NCI-H510A treated with DMSO at 0.1 percent for 48 hours (cell line): ENCODE data around the gene GTF2A2.
"Not testable (repeated sequence)": the region's sequence is repeated elsewhere in the genome, so short reads cannot be mapped to it uniquely, and the experiment has no call there.

Source experiments
- DNase-seq: peaks from one replicate; lab custom pipeline; 2025; lab: John Stamatoyannopoulos, UW

GTF2A2 gene

DNA sequence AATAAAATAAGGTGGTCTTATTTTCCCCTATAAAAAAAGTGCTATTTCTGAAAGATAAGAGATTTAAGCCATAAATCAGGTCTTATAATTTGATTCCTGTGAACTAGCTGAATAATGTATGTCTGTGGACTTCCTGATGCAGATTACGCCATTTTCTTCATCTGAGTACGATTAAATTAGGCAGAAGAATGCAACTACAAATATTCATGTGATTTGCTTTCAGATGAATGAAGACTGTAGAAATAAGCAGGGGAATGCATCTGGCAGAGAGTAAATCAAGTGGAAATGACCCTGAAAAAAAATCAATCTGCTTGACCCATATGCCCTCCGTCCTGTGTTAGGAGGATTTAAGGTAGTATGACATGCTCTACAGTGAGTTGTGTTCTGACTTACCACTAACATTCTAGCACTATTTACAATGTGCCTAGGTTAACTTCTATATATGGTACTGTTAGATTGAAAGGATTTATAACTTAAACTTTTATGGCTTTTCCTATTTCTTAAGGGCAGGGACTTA is 17.1 kb upstream of the GTF2A2 start:
- no peak for DNase-seq

DNA sequence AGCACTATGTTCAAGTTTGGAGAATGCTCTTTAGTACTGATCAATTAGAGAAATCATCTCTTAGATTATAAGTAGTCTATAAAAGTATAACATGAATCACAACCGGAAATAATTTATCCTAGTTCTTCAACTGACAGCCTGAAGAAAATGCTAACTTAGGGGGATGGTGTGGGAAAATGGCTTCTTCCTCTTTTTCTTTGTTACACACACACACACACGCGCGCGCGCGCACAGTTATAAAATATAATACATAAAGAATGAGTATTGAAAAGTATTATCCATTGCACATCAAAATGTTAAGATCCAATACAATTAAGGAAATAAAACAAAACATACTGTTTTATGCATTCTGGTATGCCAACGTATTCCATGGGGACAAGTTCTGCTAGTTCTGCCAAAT is 11.2 kb upstream of the GTF2A2 start:
- DNase-seq = no peak

GRCh38 chr15:59662260-59662659 is 4.9 kb upstream of the GTF2A2 start:
- DNase-seq = no peak

- no peak for DNase-seq
Observed at GRCh38 chr15:59659366-59659765, 2.1 kb upstream of the GTF2A2 start.

DNA sequence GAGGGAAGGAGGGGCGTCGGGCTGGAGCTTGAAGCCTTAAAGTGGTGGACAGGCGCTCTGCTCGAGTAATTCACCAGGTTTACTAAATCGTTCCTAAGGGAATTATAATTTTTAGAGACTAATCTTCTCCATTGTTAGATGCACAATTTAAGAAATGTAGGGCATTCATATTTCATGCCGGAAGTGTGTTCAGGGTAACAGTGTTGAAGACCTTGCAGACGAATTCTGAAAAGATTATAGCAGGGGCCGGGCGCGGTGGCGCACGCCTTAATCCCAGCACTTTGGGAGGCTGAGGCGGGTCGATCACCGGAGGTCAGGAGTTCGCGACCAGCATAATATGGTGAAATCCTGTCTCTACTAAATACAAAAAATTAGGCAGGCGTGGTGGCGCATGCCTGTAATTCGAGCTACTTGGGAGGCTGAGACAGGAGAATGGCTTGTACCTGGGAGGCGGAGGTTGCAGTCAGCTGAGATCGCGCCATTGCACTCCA is 365 bp upstream of the GTF2A2 start:
- no peak for DNase-seq

DNA sequence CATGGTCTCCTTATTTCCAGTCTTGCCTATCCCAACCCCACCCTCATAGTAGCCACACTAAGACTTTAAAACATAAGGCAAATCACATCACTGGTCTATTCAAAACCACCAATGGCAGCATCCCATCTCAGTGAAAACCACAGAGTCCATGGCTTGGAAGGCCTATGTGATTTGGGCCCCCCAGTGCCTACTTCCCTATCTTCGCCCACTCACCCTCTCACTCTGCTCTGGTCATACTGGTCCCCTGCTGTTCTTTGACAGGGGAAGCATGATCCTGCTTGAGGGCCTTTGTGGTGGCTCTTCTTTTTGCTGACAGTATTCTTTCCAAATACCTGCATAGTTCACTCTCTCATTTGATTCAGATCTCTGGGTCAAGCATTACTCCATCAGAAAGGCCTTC is 3.3 kb downstream of the GTF2A2 start:
- DNase-seq = no peak

- peak; percentile 8 for DNase-seq
Observed at GRCh38 chr15:59649603-59650002, 7.7 kb downstream of the GTF2A2 start.

DNA sequence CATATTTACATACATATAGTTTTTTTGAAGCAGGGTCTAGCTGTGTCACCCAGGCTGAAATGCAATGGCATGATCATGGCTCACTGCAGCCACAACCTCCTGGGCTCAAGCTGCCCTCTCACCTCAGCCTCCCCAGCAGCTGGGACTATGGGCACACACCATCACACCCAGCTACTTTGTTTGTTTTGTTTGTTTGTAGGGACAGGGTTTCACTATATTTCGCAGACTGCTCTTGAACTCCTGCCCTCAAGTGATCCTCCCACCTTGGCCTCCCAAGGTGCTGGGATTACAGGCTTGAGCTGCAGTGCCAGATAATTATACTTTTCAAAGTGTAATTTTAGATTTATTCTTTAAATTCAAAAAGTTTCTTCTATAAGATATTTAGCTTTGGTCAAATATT is 10.2 kb downstream of the GTF2A2 start:
- DNase-seq = no peak

- no peak for DNase-seq
Observed at GRCh38 chr15:59646277-59646676, 11.0 kb downstream of the GTF2A2 start.

GRCh38 chr15:59645812-59646211 is 11.5 kb downstream of the GTF2A2 start:
- not testable (repeated sequence) for DNase-seq

DNA sequence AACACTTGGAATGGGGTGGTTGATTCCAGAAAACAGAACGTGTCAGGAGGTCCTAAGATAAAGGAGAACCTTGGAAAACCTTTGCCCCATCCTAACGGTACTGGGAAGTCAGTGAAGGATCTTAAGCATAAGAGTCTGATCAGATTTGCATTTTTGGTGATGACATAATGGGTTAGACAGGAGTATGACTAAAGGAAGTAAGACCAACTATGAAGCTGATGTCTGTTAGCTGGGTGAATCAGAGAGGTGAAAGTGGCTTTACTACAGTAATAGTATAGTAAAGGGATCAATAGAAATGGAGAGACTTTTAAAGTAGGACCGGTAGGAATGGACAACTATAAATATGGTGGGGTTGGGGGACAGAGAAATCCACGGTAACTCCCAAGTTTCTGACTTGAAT is 12.6 kb downstream of the GTF2A2 start:
- DNase-seq = no peak

- DNase-seq = no peak
Observed at GRCh38 chr15:59642351-59642750, 15.0 kb downstream of the GTF2A2 start.

GRCh38 chr15:59637507-59637906 is 19.8 kb downstream of the GTF2A2 start:
- DNase-seq = not testable (repeated sequence)

DNA sequence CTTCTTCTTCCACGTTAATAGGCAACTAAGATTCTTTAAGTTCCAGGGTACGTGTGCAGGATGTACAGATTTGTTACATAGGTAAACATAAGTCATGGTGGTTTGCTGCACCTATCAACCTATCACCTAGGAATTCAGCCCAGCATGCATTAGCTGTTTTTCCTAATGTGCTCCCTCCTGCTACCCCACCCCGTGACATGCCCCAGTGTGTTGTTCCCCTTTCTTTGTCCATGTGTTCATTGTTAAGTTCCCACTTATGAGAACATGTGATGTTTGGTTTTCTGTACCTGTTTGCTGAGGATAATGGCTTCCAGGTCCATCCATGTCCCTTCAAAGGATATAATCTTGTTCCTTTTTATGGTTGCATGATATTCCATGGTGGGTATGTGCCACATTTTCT is 21.1 kb downstream of the GTF2A2 start:
- DNase-seq = no peak

DNA sequence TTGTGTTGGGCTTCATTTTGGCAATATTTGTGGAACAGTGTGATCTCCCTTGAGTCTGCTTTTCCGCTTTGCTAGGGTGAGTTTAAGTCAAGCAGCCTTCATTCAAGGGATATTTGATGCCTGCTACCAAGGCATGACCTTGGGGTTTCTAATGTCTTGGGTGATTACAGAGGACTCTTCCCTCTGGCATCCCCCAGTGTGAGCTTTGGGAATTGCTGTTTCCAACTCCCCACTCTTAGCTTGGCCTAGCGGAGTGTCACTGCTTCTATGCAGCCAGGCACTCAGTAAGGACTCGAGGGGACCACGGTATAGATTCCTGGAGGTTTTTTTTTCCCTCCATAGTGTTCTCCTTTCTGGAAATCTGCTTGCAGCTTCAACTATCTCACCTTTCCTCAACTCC is 24.6 kb downstream of the GTF2A2 start:
- DNase-seq = no peak

- no peak for DNase-seq
Observed at GRCh38 chr15:59622289-59622688, 35.0 kb downstream of the GTF2A2 start.

- no peak for DNase-seq
Observed at GRCh38 chr15:59618406-59618805, 38.9 kb downstream of the GTF2A2 start.

- DNase-seq = no peak
Observed at GRCh38 chr15:59616379-59616778, 40.9 kb downstream of the GTF2A2 start.

DNA sequence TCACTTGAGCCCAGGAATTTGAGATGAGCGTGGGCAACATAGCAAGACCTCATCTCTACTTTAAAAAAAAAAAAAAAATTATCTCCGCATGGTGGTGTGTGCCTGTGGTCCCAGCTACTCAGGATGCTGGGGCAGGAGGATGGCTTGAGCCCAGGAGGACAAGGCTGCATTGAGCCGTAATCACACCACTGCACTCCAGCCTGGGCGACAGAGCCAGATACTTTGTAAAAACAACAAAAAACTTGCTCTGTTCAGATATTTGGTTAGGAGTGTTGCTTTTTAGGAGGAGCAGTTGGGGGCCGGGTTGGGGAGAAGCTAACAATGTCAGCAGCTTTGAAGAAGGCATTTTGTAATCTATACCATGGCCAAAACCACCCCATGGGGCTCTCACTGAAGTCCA is 41.7 kb downstream of the GTF2A2 start:
- DNase-seq = no peak

GRCh38 chr15:59614153-59614552 is 43.2 kb downstream of the GTF2A2 start:
- DNase-seq = no peak

DNA sequence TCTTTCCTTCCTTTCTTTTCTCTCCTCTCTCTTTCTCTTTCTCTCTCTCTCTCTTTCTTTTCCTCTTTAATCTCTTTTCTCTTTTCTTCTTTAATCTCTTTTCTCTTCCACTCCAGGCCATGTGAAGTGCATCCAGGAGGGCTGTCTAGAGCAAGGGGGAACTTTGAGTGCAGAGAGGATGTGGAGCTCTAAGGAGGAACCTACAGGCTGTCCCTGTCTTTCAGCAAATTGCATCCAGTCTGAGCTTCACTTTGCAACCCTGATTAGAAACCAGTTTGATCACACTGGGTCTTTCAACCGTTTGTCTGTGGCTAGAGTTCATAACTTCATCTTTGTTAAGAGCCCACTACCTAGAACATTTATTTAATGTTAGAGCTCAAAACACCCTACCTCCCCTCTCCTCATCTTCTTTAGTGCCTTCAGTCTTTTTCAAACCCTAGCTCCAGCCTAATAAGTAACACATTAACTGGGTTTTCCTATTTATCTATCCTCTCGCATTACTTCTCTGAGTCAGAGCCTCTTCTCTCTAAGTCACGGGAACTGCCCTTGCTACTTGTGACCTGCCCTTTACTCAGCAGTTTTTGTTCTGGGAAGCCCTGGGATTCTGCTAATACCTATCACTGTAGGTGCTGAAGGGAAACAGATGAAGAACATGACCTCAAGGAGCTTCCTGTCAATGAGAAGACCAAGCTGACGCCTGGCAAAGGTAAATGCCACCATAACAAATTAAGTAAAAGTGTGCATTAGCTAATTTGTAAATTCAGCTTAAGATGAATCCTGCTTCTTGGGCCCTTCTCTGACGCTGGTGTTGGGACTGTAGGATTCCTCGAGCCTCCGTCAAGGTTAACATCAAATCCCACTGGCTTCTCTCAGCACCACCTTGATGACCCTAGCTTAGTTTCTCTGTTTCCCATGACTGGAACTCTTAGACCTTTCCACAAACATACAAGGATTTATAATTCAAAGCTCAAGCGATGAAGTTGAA is 45.7 kb downstream of the GTF2A2 start, which contains the start of gene GCNT3:
Gene GCNT3, plus strand, starts transcription at position 508 of the 985 bp plus-strand sequence. CDS start 6,456 bp downstream, outside the sequence.
- DNase-seq = no peak

DNA sequence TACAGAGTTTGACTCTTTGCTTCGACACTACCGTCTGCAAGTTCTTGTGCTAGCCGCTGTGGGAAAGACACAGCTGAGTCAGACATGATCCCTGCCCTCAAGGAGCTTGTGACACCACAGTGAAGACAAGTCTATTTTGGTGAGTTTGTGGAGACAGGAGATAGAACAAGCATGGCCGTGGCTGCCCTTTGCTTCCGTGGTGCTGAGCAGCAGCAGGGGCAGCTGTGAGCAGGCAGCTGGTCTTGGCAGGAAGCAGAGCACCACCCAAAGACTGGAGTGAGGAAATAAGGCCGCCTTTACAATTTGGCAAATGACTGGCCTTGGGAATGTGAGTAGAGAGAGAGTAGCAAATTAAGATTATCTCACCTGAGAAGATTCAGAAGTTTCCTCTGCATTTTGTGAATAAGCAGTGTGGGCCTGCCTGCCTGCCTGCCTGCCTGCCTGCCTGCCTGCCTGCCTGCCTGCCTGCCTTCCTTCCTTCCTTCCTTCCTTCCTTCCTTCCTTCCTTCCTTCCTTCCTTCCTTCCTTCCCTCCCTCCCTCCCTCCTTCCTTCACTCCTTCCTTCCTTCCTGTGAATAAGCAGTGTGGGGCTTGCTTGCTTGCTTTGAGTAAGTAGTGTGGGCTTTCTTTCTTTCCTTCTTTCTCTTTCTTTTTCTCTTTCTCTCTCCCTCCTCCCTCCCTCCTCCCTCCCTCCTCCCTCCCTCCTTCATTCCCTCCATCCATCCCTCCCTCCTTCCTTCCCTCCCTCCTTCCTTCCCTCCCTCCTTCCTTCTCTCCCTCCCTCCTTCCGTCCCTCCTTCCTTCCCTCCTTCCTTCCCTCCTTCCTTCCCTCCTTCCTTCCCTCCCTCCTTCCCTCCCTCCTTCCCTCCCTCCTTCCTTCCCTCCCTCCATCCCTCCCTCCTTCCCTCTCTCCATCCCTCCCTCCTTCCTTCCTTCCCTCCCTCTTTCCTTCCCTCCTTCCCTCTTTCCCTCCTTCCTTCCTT is 47.3 kb downstream of the GTF2A2 start:
- DNase-seq = no peak
